GM21717 (cell line): ENCODE measurements around the gene ZSWIM9.

ENCODE experiments used
- ATAC-seq: cut with Tn5 transposase; IDR thresholded peaks from one replicate; pipeline ENCODE4 v1.9.1; 2021; ENCODE audit warnings: mild to moderate bottlenecking, moderate library complexity; ENCODE audit not compliant: unreplicated experiment

Gene ZSWIM9

DNA sequence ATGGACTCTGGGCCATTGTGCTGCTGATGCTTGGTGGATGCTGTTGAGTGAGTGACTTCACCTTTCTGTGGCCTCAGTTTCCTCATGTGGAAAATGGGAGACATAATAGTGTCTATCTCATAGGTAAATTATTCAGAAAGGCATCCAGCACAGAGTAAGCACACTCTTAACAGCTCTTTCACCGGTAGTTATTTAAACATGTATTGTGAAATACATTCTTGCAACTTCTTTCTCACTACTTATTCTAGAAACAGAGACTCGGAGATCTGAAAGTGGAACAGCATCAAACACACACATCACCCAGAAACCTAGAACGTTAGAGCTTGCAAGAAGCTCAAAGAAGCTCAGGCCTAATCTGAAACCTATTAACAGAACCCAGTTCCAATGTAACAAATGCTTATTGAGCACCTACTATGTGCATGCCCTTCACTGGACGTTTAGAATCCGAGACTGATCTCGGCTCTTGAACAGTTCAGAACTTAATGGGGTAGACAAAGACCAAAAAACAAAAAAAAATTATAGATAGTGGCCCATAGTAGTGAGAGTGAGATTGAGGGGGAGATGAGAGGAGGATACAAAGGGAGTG, 4.1 kb downstream of the ZSWIM9 start:
- ATAC-seq = no peak

DNA sequence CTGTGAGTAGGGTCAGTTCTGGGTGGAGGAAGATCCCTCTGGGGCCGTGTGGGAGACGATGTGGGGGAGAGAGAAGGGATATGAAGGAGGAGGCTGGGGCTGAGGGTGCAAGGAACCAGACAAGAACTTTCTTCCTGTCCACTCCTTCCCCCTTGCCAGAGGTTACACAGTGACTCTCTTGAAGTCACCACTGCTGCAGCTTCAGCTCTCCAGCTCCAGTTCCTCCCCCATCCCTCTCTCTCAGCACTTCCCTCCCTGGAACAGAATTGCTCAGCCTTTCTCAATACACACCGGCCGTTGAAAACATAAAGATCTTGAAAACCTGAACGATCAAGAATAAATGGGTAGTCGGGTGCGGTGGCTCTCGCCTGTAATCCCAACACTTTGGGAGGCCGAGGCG, 5.1 kb downstream of the ZSWIM9 start:
- ATAC-seq = no peak

DNA sequence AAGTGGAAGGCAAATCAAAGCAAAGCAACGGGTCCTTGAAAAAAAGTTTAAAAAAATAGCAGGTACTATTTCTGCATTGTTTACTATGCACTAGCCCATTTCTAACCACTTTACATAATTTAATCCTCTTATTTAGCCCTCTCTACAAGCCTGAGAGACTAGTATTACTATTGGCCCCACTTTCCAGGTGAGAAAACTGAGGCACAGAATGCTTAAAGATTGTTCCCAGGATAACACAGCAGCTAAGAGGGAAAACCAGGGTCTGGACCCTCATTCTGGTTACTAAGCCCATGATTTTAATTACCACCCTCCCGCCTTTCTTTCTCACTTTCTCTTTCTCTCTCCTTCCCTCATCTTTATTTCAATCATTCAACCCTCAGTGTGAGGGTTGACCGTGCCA, 5.7 kb downstream of the ZSWIM9 start:
- ATAC-seq = no peak

DNA sequence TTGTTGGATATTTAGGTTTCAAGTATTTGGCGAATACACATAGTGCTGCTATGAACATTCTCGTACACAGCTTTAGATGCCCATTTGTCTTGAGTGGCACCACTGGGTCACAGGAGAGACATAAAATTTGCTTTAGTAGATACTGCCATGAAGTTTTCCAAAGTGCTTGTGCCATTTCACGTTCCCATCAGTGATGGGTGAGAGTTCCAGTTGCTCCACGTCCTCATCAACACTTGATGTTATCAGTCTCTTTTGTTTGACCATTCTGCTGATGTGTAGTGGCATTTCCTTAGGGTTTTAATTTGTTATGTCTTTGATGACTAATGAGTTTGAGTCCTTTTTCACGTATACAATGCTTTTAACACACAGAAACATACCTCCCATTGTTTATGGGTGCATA, 11.0 kb downstream of the ZSWIM9 start:
- no peak for ATAC-seq

DNA sequence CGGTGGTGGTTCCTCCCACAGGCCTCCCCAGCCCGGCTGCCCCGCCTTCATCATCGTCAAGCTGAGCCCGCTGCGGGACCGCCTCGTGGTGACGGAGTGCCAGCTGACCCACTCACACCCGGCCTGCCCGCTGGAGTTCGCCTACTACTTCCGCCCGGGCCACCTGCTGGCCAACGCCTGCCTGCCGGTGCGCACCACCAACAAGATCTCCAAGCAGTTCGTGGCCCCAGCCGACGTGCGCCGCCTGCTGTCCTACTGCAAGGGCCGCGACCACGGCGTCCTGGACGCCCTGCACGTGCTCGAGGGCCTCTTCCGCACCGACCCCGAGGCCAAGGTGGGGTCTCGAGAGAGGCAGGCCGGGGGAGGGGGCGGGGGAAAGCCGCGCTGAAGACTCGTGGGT, 12.0 kb downstream of the ZSWIM9 start:
- no peak for ATAC-seq

DNA sequence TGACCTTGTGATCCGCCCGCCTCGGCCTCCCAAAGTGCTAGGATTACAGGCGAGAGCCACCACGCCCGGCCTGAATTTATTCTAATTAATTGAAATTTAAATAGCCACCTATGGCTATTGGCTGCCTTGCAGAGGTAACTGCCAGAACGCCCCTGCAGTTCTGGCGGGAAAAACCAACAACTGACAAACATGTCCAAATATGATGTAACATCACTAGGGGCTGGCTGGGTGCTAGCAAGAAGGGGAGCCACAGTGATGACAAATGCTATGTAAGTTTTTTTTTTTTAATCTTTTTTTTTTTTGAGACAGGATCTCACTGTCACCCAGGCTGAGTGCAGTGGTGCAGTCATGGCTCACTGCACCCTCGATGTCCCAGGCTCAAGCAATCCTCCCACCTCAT, 12.9 kb downstream of the ZSWIM9 start:
- ATAC-seq = no peak

DNA sequence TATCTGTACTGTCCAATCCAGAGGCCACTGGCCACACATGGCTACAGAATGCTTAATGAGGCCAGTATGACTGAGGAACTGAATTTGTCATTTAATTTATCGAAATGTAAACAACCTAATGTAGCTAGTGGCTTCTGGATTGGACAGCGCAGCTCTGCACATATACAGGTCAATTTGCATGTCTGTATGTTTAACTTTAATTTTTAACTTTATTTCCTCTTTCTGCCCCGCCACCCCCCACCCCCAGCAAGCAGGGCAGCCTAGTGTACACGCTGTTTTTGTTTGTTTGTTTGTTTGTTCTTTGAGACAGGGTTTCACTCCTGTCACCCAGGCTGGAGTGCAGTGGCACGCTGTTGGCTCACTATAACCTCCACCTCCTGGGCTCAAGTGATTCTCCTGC, 15.5 kb downstream of the ZSWIM9 start:
- ATAC-seq = no peak

DNA sequence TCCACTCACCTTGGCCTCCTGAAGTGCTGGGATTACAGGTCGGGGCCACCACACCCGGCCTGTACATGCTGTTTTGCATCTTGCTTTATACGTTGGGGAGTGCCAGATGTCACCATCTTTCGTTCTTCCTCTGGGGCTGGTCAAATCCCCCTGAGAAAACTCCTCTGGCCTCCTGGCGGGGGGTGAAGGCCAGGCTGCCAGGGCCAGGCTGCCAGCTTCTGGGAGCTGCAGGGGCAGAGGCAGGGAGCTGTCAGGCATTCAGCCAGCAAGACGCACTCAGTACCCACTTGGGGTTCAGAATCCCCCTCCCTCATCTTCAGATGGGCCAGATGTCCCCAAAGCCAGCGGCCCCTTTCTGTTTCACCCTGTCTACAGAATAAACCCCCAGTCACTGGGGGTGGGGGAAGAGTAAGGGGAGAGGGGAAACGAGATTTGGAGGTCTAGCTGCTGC, 16.1 kb downstream of the ZSWIM9 start:
- no peak for ATAC-seq

DNA sequence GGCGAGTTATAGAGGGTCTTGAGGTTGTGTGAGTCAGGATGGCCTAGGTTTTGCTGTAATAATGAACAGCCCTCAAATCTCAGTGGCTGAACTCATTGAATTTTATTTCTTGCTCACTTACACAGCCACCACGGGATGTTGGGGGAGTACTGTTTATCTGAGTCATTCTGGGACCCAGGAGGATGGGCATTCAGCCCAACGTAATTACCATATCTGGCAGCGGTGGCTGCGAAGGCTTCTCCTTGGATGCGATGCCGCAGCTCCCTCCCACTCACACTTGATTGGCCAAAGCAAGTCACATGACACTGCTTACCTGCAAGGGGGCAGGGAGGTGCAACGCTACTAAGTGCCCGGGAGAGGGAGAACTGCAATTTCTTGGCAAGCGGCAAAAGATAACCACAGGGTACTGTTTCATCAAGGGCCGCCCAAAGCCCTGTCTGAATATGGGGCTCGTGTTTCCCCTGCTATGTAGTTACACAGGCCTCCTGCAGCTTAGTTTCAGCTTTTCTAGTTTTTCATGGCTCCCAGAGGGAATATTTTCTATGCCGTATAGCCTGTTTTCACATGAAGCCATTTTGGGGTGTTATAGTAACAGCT, 19.9 kb downstream of the ZSWIM9 start:
- no peak for ATAC-seq

DNA sequence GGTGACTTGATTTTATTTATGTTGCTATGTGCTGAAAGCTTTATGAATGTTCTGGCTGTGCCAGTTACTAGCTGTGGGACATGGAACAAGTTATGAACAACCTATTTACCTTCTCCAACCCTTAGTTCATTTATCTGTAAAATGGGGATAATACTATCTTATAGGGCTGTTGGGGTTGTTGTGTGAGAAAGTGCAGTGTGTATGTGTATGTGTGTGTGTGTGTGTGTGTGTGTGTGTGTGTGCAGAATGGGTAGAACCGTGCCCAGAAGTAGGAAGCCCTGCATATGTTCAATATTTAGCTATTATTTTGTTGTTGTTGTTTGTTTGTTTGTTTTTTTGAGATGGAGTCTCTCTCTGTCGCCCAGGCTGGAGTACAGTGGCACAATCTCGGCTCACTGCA, 20.4 kb downstream of the ZSWIM9 start:
- no peak for ATAC-seq

DNA sequence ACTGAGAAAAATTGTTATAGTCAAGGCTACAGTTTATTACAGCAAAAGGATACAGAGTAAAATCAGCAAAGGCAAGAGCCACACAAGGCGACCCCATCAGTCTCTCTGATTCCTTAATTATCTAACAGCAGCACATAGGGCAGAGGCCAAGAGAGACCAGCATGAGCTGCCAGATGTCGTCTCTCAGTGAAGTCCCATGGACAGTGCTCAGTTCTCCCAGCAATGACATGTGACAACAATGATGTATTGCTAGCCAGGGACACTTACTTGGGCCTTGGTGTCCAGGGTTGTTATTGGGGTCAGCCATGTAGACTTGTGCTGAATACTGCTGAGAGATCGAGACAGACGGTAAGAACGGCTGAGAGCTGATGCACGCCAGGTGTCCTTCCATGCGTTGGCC, 22.3 kb downstream of the ZSWIM9 start:
- ATAC-seq = no peak

DNA sequence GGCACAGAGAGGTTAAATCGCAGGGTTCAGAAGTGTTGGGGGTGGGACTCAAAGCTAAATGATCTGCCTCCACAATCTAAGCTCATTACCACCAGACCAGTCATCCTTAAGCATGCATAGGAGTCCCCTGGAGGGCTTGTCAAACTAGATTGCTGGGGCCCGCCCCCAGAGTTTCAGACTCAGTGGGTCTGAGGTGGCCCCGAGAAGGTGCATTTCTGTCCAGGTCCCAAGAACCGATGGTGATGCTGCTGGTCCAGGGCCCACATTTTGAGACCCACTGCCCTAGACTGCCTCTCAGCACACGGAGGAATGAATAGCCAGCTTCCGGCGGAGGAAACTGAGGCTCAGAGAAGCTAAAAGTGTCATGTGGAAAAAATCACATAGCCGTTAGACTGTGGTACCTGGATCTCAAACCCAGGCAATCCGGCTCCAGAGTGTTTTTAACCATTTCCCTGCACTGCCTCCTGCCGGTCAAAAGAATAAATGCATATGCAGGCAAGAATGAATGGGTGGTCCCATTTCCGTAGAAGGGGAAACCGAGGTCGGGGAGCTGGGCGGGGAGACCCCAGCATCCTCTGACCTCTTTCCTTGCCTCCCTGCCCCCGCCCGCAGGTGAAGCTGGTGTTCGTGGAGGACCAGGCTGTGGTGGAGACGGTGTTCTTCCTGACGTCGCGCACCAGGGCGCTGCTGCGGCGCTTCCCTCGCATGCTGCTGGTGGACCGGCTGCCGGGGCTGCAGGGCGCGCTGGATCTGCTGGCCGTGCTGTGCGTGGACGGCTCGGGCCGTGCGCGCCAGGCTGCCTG, 23.8 kb downstream of the ZSWIM9 start:
- ATAC-seq = no peak

DNA sequence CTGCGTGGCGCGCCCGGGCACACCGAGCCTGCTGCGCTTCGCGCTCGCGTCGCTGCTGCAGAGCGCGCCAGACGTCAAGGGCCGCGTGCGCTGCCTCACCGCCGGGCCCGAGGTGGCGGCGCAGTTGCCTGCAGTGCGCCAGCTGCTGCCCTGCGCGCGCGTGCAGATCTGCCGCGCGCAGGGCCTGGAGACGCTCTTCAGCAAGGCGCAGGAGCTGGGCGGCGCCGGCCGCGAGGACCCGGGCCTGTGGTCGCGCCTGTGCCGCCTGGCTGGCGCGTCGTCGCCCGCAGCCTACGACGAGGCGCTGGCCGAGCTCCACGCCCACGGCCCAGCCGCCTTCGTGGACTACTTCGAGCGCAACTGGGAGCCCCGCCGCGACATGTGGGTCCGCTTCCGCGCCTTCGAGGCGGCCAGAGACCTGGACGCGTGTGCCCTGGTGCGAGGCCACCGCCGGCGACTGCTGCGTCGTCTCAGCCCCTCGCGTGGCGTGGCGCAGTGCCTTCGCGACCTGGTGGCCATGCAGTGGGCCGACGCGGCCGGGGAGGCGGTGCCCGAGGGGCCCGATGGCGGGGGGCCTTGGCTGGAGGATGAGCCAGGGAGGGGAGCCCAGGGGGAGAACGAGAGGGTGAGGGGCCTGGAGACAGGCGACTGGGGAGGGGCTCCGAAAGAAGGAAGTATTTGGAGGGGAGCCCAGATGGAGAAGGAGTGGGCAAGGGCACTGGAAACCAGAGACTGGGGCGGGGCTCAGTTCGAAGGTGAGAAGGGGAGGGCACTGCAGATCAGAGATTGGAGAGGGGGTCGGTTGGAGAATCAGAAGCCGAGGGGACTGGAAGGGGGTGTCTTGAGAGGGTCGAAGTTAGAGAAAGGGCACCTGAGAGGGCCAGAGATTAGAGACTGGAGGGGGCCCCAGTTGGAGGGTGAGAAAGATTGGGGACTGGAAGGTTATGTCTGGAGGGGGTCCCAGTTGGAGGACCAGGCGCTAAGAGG, 24.7 kb downstream of the ZSWIM9 start:
- ATAC-seq = no peak

DNA sequence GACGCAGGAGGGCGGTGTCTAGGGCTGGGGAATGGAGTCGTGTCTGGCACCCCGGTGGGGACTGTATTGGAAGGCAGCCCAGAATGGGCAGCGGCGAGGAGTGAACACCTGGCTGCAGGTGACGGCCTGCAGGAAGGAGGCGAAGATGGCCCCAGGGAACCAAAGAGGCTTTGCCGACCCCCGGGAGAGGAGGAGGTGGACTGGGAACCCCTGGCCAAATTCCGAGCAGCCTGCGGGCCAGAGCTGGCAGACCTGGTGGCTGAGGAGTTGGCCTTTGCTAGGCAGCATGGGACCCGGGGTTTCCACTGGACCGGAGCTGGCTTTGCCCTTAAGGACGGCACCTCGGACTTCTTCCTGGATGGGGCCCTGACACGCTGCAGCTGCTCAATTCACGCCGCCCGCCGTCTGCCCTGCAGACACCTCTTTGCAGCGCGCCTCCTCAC, 25.9 kb downstream of the ZSWIM9 start:
- ATAC-seq = no peak

DNA sequence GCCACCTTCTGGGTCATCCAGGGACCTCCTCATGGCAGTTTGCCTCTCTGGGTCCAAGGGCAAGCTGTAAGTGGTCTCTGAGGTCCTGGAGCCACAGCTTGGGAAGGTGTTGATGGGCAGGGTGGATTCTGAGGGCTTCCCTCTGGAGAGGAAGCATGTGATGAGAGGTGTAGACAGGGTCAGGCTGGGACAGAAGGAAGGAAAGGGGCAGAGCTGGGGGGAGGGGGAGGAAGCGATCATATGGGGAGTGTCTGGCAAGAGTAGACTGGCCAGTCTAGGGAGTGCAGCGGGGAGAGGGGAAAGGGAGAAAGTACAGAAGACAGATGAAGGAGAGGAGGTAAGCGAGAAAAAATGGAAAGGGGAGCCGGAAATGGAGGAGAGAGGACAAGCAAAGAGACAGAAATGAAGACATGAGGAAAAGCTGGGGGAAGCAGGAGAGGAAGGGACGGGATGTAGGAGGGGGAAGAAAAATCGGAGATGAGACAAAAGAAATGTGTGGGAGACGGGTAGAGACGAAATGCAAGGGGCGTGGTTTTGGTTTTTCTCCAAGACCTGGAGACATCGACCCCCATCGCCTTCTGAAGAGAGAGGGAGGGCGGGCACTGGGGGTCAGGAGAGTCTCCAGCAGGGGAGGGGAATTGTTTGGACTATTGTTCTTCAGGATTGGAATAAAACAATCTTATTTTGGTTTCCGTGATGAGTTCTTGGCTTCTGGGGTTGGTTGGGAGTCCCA, 26.6 kb downstream of the ZSWIM9 start:
- ATAC-seq = no peak

DNA sequence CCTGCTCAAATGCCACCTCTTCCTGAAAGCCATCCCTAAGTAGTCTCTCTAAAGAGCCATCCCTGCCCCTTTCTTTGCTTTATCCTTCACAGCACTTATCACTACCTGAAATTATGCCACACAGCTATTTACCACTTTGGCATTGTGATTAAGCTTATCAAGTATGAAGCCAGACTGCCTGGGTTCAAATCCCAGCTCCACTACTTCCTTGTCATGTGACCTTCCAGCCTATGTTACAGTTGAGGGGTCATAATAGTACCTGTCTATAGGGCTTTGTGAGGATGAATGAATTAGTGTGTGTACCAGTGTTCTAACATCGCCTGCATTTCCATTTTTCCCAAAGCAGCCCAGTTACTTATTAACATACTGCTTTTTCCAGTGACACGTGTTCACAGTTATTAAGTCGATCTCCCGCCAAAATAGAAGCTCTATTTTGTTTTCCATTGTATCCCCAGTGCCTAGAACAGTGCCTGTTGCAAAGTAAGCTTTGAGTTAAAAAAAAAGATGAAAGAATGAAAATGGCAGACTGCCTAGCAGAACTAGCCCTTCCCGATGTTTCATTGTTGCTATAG, 32.8 kb downstream of the ZSWIM9 start:
- no peak for ATAC-seq

DNA sequence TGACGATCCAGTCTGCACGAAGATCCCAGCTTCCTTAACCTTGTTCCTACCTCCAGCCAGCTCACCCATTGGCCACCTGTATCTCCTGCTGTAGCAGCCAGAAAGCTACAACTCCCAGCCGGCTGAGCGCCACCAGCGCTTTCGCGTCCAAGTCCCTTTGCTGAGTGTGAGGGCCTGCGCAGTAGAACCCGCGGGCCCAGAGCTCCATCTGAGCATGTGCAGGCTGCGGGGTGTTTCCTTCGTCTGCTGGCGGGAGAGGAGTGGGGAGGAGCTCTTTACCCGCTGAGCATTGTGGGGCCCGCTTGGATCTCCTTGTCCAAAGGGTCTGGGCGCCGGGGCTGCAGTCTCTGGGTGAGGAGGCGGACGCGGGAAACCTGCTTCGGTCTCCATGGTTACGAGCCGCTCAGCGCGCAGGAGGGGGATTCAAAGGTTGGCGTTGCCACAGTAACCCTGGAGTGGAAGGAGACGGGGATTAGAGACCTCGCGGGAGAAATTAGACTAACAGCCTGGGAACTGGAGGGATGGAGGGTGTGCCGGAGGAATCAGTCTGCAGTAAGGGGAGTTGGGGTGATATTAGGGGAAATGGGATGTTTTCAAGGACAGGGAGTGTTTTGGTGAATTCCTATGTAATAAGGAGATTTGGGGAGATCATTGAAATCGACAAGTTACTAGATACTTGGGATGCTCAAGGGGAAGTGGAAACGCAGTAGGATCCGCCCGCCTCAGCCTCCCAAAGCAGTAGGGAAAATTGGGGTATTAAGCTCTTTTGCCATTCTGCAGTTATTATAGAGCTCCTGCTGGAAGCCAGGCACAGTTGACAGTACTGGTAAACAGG, 33.5 kb downstream of the ZSWIM9 start:
- ATAC-seq = peak; percentile 89

DNA sequence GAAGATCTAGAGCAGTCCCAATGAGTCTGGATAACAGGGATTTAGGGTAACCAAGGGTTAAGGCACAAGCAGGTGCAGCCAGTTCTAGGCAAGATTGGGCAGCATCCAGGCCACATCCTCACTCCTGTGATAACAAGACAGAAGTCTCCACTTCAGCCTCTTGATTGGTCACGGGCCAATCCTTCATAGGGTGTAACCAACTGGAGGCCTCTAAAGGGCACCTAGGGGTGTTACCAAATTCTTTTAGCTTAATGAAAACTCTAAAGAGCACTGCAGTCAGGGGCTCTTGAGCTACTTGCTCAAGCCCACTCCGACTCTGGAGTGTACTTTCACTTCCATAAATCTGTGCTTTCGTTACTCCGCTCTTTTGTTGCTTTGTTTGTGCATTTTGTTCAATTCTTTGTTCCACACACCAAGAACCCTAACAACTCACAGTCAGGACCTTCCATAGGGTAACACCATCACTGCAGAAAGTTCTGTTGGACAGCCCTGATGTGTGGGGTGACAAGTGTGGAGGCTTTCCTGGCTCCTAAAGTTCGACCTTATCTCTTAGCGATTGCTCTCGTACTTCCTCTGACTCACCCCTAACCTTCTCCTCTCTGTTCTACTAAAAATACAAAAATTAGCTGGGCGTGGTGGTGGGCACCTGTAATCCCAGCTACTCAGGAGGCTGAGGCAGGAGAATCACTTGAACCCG, 36.1 kb downstream of the ZSWIM9 start:
- ATAC-seq = no peak

DNA sequence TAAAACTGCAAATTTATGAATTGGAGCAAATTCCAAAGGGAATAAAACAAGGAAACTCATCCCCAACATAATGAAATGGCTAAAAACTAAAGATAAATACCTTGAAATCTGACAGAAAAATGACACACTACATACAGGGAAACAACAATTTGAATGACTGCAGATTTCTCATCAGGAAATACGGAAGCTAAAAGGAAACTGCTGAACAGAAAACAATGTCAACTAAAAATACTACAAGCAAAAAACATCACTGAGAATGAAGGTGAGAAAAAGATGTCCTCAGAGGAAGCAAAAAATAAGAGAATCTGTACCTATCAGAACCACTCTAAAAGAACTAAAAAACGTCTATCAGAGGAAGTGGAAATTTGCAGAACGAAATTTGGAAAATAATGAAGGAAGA, 39.5 kb downstream of the ZSWIM9 start:
- ATAC-seq = no peak
